Measurements from ENCODE around the gene UGT3A2.

- TF ChIP-seq GATA2 (IDR thresholded peaks at IDR 0.05; ENCODE audit: low read depth, low read length) (no peak), GATA3 (IDR thresholded peaks at IDR 0.05; ENCODE audit: low read depth, low read length) (no peak)
These were observed 16.7 kb downstream of the UGT3A2 start for GRCh38 chr5:36049949-36050348.

Measured in SH-SY5Y (cell line).